GM18502 (cell line): ENCODE data around the gene SMARCA4.
"Not testable (repeated sequence)": the region's sequence is repeated elsewhere in the genome, so short reads cannot be mapped to it uniquely, and the experiment has no call there.

Source experiments
- ATAC-seq: cut with Tn5 transposase; IDR thresholded peaks from one replicate; pipeline ENCODE4 v1.9.1; 2021; ENCODE audit warnings: mild to moderate bottlenecking; ENCODE audit not compliant: unreplicated experiment, poor library complexity

SMARCA4 gene

GRCh38 chr19:11090997-11091702, 130.3 kb downstream of the SMARCA4 start:
- ATAC-seq, result no peak

- ATAC-seq, result no peak
Measured at GRCh38 chr19:11091703-11092153, 130.9 kb downstream of the SMARCA4 start.

- ATAC-seq, result no peak
Measured at GRCh38 chr19:11092181-11092538, 131.3 kb downstream of the SMARCA4 start.

- no peak for ATAC-seq
Measured at GRCh38 chr19:11093689-11094238, 132.9 kb downstream of the SMARCA4 start.

- no peak for ATAC-seq
Measured at GRCh38 chr19:11094520-11094894, 133.7 kb downstream of the SMARCA4 start.

- ATAC-seq, result peak; percentile 51
Measured at GRCh38 chr19:11096210-11096841, 135.5 kb downstream of the SMARCA4 start.

- ATAC-seq, result not testable (repeated sequence)
Measured at GRCh38 chr19:11097367-11097766, 136.5 kb downstream of the SMARCA4 start.

- no peak for ATAC-seq
Measured at GRCh38 chr19:11098327-11098726, 137.5 kb downstream of the SMARCA4 start.

- ATAC-seq, result no peak
Measured at GRCh38 chr19:11098861-11099260, 138.0 kb downstream of the SMARCA4 start.

- ATAC-seq, result no peak
Measured at GRCh38 chr19:11100049-11100448, 139.2 kb downstream of the SMARCA4 start.

GRCh38 chr19:11101057-11101456, 140.2 kb downstream of the SMARCA4 start:
- ATAC-seq, result no peak

GRCh38 chr19:11102944-11103343, 142.1 kb downstream of the SMARCA4 start:
- ATAC-seq, result no peak

- not testable (repeated sequence) for ATAC-seq
Measured at GRCh38 chr19:11103667-11104066, 142.8 kb downstream of the SMARCA4 start.

GRCh38 chr19:11105014-11105636, 144.3 kb downstream of the SMARCA4 start:
- no peak for ATAC-seq

GRCh38 chr19:11106477-11106876, 145.6 kb downstream of the SMARCA4 start:
- ATAC-seq, result no peak

GRCh38 chr19:11108746-11109145, 147.9 kb downstream of the SMARCA4 start:
- no peak for ATAC-seq

GRCh38 chr19:11111117-11111770, 150.4 kb downstream of the SMARCA4 start:
- no peak for ATAC-seq

GRCh38 chr19:11111771-11112144, 150.9 kb downstream of the SMARCA4 start:
- ATAC-seq, result no peak
